HG03565 (cell line): ENCODE results near the gene SCN4A.

Experiments used
- ATAC-seq: cut with Tn5 transposase; IDR thresholded peaks from one replicate; pipeline ENCODE4 v1.9.1; 2021; ENCODE audit warnings: mild to moderate bottlenecking, moderate library complexity; ENCODE audit not compliant: unreplicated experiment

The SCN4A gene

GRCh38 chr17:63960006-63960405 lies 12.7 kb downstream of the SCN4A start:
- no peak for ATAC-seq

DNA sequence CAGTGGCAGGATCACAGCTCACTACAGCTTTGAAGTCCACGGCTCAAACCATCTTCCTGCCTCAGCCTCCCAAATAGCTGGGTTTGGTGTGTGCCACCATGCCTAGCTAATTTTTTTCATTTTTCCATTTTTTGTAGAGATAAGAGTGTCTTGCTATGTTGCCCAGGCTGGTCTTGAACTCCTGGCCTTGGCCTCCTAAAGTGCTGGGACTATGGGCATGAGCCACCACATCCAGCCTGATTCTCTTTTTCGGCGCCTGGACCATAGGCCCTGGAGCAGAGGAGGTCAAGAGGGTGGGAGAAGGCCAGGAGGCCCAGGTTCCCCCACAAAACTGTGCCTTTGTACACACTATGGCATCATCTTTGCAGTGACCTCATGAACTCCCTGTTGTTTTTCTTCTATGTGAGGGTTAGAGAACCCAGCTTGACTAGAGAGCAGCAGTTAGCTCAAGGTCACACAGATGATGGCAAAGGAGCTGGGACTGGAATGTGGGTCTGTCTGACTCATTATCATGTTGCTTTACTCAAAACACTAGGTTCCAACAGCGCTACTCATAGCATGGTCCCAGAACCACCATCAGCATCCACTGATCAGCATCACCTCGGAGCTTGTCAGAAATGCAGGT lies 16.3 kb downstream of the SCN4A start:
- ATAC-seq = no peak

- no peak for ATAC-seq
Measured at GRCh38 chr17:63955791-63956190, 16.9 kb downstream of the SCN4A start.

GRCh38 chr17:63955232-63955631 lies 17.5 kb downstream of the SCN4A start:
- no peak for ATAC-seq

GRCh38 chr17:63954402-63955063 lies 18.2 kb downstream of the SCN4A start:
- ATAC-seq = no peak

GRCh38 chr17:63950940-63951907 lies 21.5 kb downstream of the SCN4A start:
- ATAC-seq = no peak

- ATAC-seq = no peak
Measured at GRCh38 chr17:63949576-63950250, 23.0 kb downstream of the SCN4A start.

DNA sequence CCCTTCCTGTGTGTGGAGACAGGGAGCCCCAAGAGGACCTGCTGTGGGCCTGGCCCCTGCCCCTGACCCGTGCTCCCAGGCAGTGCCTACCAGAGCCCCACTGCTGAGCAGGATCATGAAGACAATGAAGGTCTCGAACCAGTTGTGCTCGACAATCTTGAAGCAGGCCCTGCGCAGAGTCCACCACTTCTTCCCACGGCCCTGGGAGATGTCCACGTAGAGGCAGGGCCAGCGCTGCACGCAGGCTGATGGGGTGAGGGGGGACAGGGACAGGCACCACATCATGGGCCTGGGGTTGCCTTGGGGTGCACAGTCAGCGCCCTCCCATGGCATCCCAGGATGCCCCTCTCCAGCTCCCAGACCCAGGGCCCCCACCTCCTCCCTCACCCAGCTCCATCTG lies 24.2 kb downstream of the SCN4A start:
- ATAC-seq = no peak

DNA sequence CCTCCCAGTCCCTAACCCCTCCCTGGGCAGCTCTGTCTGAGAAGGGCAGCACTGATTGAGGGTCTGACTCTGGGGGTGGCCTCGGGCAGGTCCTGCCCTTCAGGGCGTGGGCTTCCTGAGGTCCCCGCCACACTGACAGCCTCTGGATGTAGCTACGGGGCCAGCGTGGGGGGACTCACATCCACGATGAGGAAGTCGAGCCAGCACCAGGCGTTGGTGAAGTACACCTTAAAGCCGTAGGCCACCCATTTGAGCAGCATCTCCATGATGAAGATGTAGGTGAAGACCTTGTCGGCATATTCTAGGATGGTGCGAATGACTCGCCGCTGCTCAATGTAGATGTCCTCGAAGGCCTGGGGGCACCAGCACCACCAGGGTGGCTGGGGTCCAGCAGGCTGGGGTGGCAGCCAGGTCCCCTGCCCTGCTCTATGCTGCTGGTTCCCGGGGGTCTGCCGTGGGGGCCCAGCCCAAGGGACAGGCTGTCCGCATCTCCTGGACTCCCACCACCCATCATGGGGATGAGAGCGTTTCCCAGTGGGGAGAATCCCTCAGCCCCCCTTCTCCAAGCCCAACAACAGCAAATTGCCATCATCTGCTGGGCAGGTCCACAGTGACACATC lies 24.9 kb downstream of the SCN4A start:
- ATAC-seq = no peak

DNA sequence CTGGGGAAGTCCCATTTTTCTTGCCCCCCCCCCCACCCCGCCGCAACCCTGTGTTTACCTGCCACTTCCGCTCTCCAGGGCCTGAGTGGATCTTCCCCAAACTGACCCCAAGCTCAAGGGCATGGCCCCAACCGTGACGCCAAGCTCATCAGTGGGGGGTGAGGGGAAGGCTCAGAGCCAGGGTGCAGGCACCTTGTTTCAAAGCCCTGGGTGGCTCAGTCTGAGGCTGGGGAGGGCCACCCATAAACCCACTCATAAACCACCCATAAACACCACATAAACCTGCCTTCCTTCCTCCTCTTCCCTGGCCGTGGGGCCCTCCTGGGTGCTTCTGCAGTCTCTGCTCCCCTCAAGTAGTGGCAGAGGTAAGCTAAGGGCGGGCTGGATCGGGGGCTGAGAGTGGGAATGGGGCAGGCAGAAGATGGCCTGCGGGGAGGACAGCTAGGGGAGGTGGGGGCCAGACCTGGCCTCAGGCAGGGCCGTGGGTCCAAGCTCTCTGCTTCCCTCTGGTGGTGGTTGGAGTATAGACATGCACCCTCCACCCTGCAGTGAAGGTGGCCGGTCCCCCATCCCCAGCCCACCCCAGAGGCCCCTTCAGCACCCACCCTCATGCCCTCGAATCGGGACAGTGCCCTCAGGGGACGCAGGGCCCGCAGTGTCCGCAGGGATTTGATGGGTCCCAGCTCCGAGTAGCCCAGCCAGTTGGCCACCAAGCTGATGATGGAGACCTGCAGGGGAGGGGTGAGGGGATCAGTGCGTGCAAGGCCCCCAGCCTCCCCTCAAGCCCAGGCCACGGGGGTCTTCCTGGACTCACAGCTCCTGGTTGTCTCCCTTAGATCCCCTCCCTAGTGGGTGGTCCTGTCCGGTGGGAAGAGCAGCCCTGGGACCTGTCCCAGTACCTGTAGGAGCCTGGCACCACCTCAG lies 26.0 kb downstream of the SCN4A start:
- ATAC-seq = peak; percentile 44

DNA sequence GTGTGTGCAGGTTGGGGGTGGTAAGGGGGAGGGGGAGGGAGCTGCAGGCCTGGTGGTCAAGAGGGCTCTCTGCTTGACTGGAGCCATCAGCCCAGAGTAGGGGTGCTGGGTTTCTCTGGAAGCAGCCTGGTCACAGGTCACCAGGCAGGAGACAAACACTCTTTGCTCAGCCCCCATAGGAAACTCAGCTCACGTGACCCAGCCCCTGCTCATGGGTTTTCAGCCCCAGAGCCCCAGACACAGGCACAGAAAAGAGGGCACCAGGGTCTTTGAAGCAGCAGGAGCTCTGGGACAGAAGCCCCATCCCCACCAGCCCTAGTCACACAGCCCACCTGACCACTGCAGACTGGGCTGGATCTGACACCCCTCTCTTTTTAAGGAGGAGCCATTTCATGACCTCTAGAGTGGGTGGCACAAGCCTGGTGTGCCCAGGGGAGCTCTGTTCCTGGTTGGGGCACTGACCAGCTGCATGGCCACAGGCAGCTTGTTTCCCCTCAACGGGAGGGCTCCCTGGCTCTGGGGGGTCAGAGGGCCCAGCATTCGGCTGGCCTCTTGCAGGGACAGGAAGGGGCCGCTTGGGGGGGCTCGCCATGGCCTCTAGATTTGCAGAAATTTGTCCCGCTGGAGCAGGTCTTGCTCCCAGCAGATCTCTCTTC lies 26.8 kb downstream of the SCN4A start:
- no peak for ATAC-seq

DNA sequence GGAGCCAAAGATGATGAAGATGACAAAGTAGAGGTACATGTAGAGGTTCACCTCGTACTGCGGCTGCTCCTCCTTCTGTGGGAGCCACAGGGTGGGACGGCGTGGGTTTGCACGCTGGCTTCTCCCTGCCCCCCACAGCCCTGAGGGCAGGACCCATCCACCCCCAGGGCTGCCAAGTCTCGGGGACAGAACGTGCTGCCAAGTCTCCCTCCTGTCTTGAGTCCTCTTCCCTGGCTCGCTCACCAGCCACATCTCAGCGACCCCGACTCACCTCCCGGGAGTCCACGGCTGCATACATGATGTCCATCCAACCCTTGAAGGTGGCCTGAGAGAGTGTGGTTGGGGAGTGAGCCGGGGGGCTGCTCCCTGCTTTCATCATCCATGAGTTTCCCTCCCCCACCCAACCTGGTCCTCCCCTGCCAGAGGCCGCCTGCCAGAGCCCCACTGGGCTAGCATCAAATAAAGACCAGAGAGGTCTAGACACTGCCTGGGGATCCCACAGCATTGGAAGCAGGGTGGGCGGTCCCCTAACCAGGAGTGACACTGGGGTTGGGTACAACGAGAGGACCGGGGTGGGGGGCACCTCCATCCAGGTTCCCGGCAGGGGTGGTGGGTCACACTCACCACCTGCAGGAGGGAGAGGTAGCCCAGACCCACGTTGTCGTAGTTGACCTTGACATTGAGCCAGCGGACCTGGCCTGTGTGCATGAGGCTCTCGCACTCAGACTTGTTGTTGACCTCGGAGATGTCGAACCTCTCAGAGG lies 27.8 kb downstream of the SCN4A start:
- ATAC-seq = no peak

DNA sequence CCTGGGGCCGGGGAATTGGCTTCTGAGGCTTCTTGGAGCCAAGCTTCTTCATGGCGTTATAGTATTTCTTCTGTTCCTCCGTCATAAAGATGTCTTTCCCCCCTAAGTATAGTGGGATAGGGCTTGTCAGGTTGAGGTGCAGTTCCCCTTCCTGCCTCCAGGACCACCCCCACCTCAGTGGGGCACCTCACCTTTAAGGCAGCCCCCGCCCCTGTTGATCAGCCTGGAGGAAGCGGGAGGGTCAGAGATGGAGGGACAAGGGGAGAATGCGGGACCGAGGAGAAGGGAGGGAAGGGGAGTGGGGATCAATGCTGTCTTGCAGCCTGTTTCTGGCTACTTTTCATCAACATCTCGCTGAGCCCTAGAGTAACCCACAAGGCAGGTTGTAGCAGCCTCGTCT lies 29.0 kb downstream of the SCN4A start:
- ATAC-seq = no peak

DNA sequence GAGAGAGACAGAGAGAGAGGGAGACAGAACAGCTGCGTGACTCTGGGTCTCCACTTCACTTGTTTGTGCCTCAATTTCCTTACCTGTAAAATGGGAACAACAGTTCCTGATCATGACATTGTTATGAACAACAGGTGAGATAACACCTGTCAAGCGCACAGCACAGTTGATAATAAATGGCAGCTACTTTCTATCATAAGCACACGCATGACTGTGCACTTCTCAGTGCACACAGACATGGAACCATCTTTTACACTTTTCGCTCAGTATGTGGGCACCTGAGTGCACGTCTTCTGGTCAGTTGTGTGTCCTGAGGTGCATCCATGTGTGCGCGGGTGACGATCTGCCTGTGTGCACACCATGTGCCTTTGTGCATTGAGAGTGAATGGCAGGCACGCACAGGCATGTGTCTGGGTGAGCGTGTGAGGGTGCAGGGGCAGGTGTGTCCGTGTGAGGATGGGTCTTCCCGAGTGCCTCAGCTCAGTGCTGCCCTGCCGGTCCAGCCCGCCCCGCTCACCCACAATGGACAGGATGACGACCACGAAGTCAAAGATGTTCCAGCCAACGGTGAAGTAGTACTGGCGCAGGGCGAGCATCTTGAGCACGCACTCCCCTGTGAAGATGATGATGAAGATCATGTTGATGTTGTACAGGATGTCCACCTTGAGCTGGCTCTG lies 30.3 kb downstream of the SCN4A start:
- ATAC-seq = no peak

- no peak for ATAC-seq
Measured at GRCh38 chr17:63941751-63942150, 31.0 kb downstream of the SCN4A start.

- no peak for ATAC-seq
Measured at GRCh38 chr17:63941162-63941561, 31.6 kb downstream of the SCN4A start.

- ATAC-seq = no peak
Measured at GRCh38 chr17:63940584-63940983, 32.1 kb downstream of the SCN4A start.

- ATAC-seq = no peak
Measured at GRCh38 chr17:63939884-63940283, 32.8 kb downstream of the SCN4A start.
